Common myeloid progenitor, CD34-positive (primary cell): ENCODE measurements around the gene MILR1.
A peak's percentile ranks its signal among the peaks of the same experiment; 100 is the strongest.

ENCODE experiments used
- CTCF ChIA-PET: fragments of 350-600 bp; sonication (Branson Sonifier 250); formaldehyde crosslinking; loops from one replicate; lab custom pipeline; 2021; ENCODE audit warnings: antibody characterized with exemption; lab: Charles Lee
- POLR2A ChIA-PET: fragments of 350-600 bp; sonication (Branson Sonifier 250); formaldehyde crosslinking; loops from one replicate; lab custom pipeline; 2021; ENCODE audit warnings: antibody characterized with exemption; lab: Charles Lee
- DNase-seq, 3 donors: peaks; one replicate each; pipeline versions ENCODE4 v3.0.0 to v3.0.0-alpha.2; 2013
- H3K27ac ChIP-seq, 2 experiments: 1 replicate in 1 of 2; 2 replicates in 1 of 2; pipeline ENCODE4 v1.7.0; 2013; ENCODE audit warnings: inconsistent platforms in 2 of 2, low read length in 2 of 2, mild to moderate bottlenecking in 2 of 2, low read depth in 1 of 2, moderate library complexity in 1 of 2; ENCODE audit not compliant: severe bottlenecking in 2 of 2, insufficient read depth in 1 of 2, poor library complexity in 1 of 2
- H3K27me3 ChIP-seq, 5 experiments: replicated peaks in 2 of 5; 1 replicate in 3 of 5; 2 replicates in 2 of 5; pipeline versions ENCODE4 v1.6.1 to v1.7.0; 2013; ENCODE audit warnings: low read length in 4 of 5, mild to moderate bottlenecking in 2 of 5, moderate library complexity in 2 of 5, inconsistent platforms in 1 of 5; ENCODE audit not compliant: insufficient read depth in 5 of 5, control insufficient read depth in 4 of 5
- H3K36me3 ChIP-seq, 4 experiments: 1 replicate in 2 of 4; 2 replicates in 2 of 4; pipeline versions ENCODE4 v1.6.1 to v1.7.0; 2013; ENCODE audit warnings: low read length in 3 of 4, control low read depth in 1 of 4, mild to moderate bottlenecking in 1 of 4; ENCODE audit not compliant: control insufficient read depth in 4 of 4, insufficient read depth in 4 of 4
- H3K4me1 ChIP-seq, 4 experiments: 1 replicate in 3 of 4; 2 replicates in 1 of 4; pipeline versions ENCODE4 v1.6.1 to v1.7.1; 2013; ENCODE audit warnings: low read length in 3 of 4, mild to moderate bottlenecking in 3 of 4, control low read depth in 1 of 4, inconsistent platforms in 1 of 4, moderate library complexity in 1 of 4; ENCODE audit not compliant: control insufficient read depth in 4 of 4, insufficient read depth in 4 of 4; ENCODE audit errors: control extremely low read depth in 1 of 4
- H3K4me3 ChIP-seq, 7 experiments: 1 replicate in 4 of 7; 2 replicates in 3 of 7; pipeline versions ENCODE4 v1.5.1 to v1.7.0; 2013; ENCODE audit warnings: mild to moderate bottlenecking in 7 of 7, low read length in 6 of 7, moderate library complexity in 6 of 7, inconsistent platforms in 2 of 7, low read depth in 2 of 7, control low read depth in 1 of 7; ENCODE audit not compliant: insufficient read depth in 4 of 7, control insufficient read depth in 1 of 7; ENCODE audit errors: extremely low read depth in 1 of 7
- H3K9me3 ChIP-seq, 5 experiments: 1 replicate in 4 of 5; 2 replicates in 1 of 5; pipeline versions ENCODE4 v1.6.1 to v1.7.1; 2013; ENCODE audit warnings: low read length in 4 of 5, mild to moderate bottlenecking in 2 of 5, inconsistent platforms in 1 of 5, low read depth in 1 of 5, moderate library complexity in 1 of 5; ENCODE audit not compliant: control insufficient read depth in 4 of 5, insufficient read depth in 2 of 5; ENCODE audit errors: control extremely low read depth in 1 of 5
- WGBS: methylation state at CpG from one replicate; pipeline ENCODE4 v1.1.5; 2013; ENCODE audit not compliant: insufficient coverage; 5-methylcytosine and 5-hydroxymethylcytosine counted together

The MILR1 gene

GRCh38 chr17:64508683-64509082 lies 59.8 kb downstream of the MILR1 start:
- ChIA-PET CTCF (interaction anchor here (1.2 to 1.7 kb wide), 2 partner anchors 89 to 141 kb away, joined by 4 to 5 read pairs; no protein-coding TSS in a partner anchor), POLR2A (no interaction called here)
- H3K36me3 ChIP-seq: peaks cover 14 to 49% (median 40%) of the 10 kb centered on the region in 4 experiments
- no peak overlapping the region for H3K27ac ChIP-seq
- WGBS: 80% methylated on average over 1 of the region's 2 CpGs
- DNase-seq: no peak
- peaks cover 16 to 28% (median 21%) of the 10 kb centered on the region in 4 experiments for H3K4me1 ChIP-seq
- no peaks in the 10 kb centered on the region for H3K27me3 ChIP-seq
- H3K9me3 ChIP-seq: no peaks in the 10 kb centered on the region
- H3K4me3 ChIP-seq: peak overlapping the region in 3 of 7 experiments; percentile 98 to 100 (median 100)

DNA sequence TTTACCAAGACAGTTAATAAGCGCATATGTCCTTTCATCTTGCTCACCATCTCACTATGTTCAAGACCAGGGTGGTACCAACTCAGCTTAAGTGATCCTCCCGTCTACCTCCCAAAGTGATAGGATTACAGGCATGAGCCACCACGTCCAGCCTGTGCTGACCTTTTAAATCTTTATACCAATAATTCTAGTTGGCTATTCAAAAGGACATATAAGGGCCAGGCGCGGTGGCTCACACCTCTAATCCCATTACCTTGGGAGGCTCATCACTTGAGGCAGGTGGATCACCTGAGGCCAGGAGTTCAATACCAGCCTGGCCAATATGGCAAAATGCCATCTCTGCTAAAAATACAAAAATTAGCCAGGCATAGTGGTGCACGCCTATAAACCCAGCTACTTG lies 60.3 kb downstream of the MILR1 start:
- Histone ChIP-seq H3K36me3 (peaks cover 11 to 48% (median 38%) of the 10 kb centered on the region in 4 experiments), H3K9me3 (no peaks in the 10 kb centered on the region), H3K4me3 (no peak overlapping the region), H3K27me3 (no peaks in the 10 kb centered on the region), H3K4me1 (peaks cover 11 to 23% (median 18%) of the 10 kb centered on the region in 4 experiments), H3K27ac (no peak overlapping the region)
- no peak for DNase-seq
- WGBS: 96% methylated on average over 6 of the region's 6 CpGs
- CTCF ChIA-PET: interaction anchor here (1.2 to 1.7 kb wide), 2 partner anchors 89 to 141 kb away, joined by 4 to 5 read pairs; no protein-coding TSS in a partner anchor
- POLR2A ChIA-PET: no interaction called here

DNA sequence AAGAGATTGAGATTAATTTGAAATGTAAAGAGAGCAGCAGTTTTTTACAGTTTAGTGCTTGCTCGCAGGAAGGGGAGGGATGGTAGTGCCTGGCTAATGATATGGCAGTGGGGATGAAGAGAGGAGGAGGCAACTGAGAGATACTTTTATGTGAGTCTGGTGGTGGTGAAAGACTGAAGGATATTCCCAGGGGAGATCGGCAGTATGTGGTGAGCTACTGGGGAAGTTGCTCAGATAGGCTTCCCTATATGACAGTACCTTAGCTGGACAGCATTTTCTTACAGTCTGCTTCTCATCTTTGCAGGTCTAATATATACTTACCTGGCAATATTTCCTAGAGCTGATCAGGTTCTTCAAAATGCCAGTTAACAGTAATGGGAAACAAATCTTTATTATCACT lies 66.5 kb downstream of the MILR1 start:
- ChIA-PET CTCF (interaction anchor here (1.1 kb wide), 1 partner anchor 8 kb away, joined by 3 read pairs; no protein-coding TSS in a partner anchor), POLR2A (interaction anchor here (1.0 kb wide), 1 partner anchor 10 kb away, joined by 3 read pairs; no protein-coding TSS in a partner anchor)
- DNase-seq: no peak
- WGBS: 94% methylated on average over 2 of the region's 2 CpGs
- no peaks in the 10 kb centered on the region for H3K27me3 ChIP-seq
- H3K4me3 ChIP-seq: no peak overlapping the region
- peaks cover 23 to 84% (median 53%) of the 10 kb centered on the region in 4 experiments for H3K36me3 ChIP-seq
- no peaks in the 10 kb centered on the region for H3K4me1 ChIP-seq
- no peak overlapping the region for H3K27ac ChIP-seq
- no peaks in the 10 kb centered on the region for H3K9me3 ChIP-seq

DNA sequence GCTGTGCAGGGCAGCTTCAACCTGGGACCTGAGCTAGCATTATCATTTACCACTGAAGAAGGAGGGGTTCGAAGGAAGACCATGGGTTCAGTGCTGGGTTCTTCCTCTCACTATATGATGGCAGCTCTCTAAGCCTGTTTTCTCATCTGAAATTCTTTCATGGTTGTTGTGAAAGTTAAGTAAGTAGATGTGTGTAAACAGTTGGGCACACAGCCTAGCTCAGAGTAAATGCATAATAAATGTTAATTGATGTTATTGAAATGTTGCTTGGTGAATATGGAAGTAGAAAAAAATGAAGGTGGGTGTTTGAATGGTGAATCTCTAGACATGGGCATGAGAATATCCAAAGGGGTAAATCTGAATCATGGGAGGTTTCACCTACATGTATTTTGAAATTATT lies 66.9 kb downstream of the MILR1 start:
- Histone ChIP-seq H3K27ac (no peak overlapping the region), H3K4me1 (no peaks in the 10 kb centered on the region), H3K27me3 (no peaks in the 10 kb centered on the region), H3K9me3 (no peaks in the 10 kb centered on the region), H3K36me3 (peaks cover 23 to 85% (median 55%) of the 10 kb centered on the region in 4 experiments), H3K4me3 (no peak overlapping the region)
- POLR2A ChIA-PET: interaction anchor here (1.0 to 2.3 kb wide), 2 partner anchors 9 to 11 kb away, joined by 3 to 13 read pairs; partner anchors contain the start of genes CEP95 and DDX5
- CTCF ChIA-PET: interaction anchor here (1.1 kb wide), 1 partner anchor 8 kb away, joined by 3 read pairs; no protein-coding TSS in a partner anchor
- WGBS: 83% methylated on average over 1 of the region's 1 CpG
- no peak for DNase-seq
